ENCODE results near the gene RPL10.
A peak's percentile ranks its signal among the peaks of the same experiment; 100 is the strongest.

The RPL10 gene

GRCh38 chrX:154368630-154369448, 29.3 kb upstream of the RPL10 start:
- Mint-ChIP-seq H3K27ac (peak overlapping the region; percentile 90), H3K9me3 (no peaks in the 10 kb centered on the region), H3K4me1 (ENCODE audit: low read depth) (peaks cover 17% of the 10 kb centered on the region), H3K4me3 (peak overlapping the region; percentile 90), H3K27me3 (ENCODE audit: low read depth) (no peaks in the 10 kb centered on the region), H3K36me3 (ENCODE audit: low read depth) (peaks cover 37% of the 10 kb centered on the region)
- DNase-seq (ENCODE audit: low spot score): peak; percentile 90

DNA sequence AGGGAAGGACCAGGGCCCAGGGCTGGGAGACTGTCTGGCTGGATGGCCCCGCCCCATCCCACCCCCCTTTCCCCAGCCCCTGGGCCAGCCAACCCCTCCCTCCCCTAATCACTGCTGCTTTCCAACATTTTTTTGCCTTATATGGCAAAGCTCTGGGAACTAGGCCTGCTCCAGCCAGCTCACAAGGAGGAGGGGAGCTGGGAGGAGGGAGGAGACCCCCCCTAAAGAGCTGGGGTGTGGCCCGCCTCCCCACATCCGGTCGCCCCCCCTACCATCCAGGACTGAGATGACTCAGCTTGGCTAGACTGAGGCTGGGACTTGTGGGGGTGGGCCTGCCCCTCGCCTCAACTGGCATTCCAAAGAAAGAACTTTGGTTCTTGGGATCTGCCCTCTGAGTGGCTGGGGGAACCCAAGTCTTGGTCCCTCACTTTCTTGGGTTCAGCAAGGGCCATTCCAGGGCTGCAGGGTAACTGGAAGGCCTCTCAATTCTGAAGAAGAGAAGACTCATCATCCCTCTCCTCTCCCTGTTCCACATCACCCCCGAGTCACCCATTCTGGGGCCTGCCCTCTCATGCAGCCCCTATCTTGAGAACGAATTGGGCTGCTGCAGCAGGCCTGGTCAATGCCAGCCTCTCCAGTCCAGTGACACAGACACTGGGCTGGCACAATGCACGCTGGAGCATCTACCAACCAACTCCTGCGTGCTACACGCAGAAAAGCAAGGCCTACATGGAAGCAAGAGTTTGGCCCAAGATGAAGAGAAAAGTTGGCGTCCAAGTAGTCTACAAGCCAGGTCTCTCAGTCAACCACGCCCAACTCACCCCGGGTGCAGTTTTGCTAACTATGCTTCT, 28.5 kb upstream of the RPL10 start:
- peak overlapping the region; percentile 67 for H3K27ac Mint-ChIP-seq
- H3K4me1 Mint-ChIP-seq (ENCODE audit: low read depth): peaks cover 16% of the 10 kb centered on the region
- no peaks in the 10 kb centered on the region for H3K27me3 Mint-ChIP-seq (ENCODE audit: low read depth)
- no peaks in the 10 kb centered on the region for H3K9me3 Mint-ChIP-seq
- DNase-seq (ENCODE audit: low spot score): peak; percentile 70
- peak overlapping the region; percentile 97 for H3K4me3 Mint-ChIP-seq
- peaks cover 36% of the 10 kb centered on the region for H3K36me3 Mint-ChIP-seq (ENCODE audit: low read depth)

- H3K9me3 Mint-ChIP-seq: no peaks in the 10 kb centered on the region
- H3K27ac Mint-ChIP-seq: peak overlapping the region; percentile 75
- no peaks in the 10 kb centered on the region for H3K27me3 Mint-ChIP-seq (ENCODE audit: low read depth)
- peaks cover 14% of the 10 kb centered on the region for H3K4me1 Mint-ChIP-seq (ENCODE audit: low read depth)
- H3K36me3 Mint-ChIP-seq (ENCODE audit: low read depth): peaks cover 30% of the 10 kb centered on the region
- peak overlapping the region; percentile 97 for H3K4me3 Mint-ChIP-seq
- DNase-seq (ENCODE audit: low spot score): no peak
Observed at GRCh38 chrX:154370300-154371016, 27.7 kb upstream of the RPL10 start.

- H3K9me3 Mint-ChIP-seq: no peaks in the 10 kb centered on the region
- H3K27me3 Mint-ChIP-seq (ENCODE audit: low read depth): no peaks in the 10 kb centered on the region
- peak overlapping the region; percentile 75 for H3K27ac Mint-ChIP-seq
- H3K4me3 Mint-ChIP-seq: peak overlapping the region; percentile 76
- H3K4me1 Mint-ChIP-seq (ENCODE audit: low read depth): peaks cover 14% of the 10 kb centered on the region
- H3K36me3 Mint-ChIP-seq (ENCODE audit: low read depth): peaks cover 28% of the 10 kb centered on the region
- DNase-seq (ENCODE audit: low spot score): peak; percentile 89
Observed at GRCh38 chrX:154371017-154371788, 27.0 kb upstream of the RPL10 start.

DNA sequence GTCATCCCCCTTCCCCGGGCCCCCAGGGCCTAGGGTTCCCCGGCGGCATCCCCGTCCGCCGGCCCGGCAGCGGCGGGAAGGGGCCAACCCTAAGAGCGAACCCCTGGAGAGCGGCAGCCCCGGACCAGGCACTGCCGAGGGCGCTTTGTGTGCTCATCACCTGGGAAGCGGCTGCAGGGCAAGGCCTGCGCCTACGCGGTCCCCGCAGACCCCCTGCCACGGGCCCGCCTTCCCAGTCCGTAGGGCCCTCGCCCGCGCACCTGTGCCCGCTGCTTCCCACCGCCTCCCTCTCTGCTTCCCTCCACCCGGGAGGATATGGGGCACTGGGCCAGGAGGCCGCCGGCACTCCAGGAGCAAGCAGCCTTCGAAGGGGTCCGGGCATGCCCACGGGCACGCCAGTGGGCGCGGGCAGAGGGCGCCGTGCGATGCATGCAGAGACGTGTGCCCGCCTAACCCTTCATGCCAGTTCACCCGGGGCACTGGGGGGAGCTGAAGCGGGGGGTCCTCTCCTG, 26.3 kb upstream of the RPL10 start:
- H3K27ac Mint-ChIP-seq: no peak overlapping the region
- H3K36me3 Mint-ChIP-seq (ENCODE audit: low read depth): peaks cover 25% of the 10 kb centered on the region
- no peak for DNase-seq (ENCODE audit: low spot score)
- H3K27me3 Mint-ChIP-seq (ENCODE audit: low read depth): no peaks in the 10 kb centered on the region
- peak overlapping the region; percentile 82 for H3K4me3 Mint-ChIP-seq
- no peaks in the 10 kb centered on the region for H3K9me3 Mint-ChIP-seq
- H3K4me1 Mint-ChIP-seq (ENCODE audit: low read depth): peaks cover 14% of the 10 kb centered on the region

GRCh38 chrX:154372612-154373022, 25.6 kb upstream of the RPL10 start:
- no peaks in the 10 kb centered on the region for H3K27me3 Mint-ChIP-seq (ENCODE audit: low read depth)
- H3K36me3 Mint-ChIP-seq (ENCODE audit: low read depth): peaks cover 21% of the 10 kb centered on the region
- DNase-seq (ENCODE audit: low spot score): no peak
- H3K9me3 Mint-ChIP-seq: no peaks in the 10 kb centered on the region
- peak overlapping the region; percentile 80 for H3K27ac Mint-ChIP-seq
- H3K4me1 Mint-ChIP-seq (ENCODE audit: low read depth): peaks cover 18% of the 10 kb centered on the region
- peak overlapping the region; percentile 82 for H3K4me3 Mint-ChIP-seq

DNA sequence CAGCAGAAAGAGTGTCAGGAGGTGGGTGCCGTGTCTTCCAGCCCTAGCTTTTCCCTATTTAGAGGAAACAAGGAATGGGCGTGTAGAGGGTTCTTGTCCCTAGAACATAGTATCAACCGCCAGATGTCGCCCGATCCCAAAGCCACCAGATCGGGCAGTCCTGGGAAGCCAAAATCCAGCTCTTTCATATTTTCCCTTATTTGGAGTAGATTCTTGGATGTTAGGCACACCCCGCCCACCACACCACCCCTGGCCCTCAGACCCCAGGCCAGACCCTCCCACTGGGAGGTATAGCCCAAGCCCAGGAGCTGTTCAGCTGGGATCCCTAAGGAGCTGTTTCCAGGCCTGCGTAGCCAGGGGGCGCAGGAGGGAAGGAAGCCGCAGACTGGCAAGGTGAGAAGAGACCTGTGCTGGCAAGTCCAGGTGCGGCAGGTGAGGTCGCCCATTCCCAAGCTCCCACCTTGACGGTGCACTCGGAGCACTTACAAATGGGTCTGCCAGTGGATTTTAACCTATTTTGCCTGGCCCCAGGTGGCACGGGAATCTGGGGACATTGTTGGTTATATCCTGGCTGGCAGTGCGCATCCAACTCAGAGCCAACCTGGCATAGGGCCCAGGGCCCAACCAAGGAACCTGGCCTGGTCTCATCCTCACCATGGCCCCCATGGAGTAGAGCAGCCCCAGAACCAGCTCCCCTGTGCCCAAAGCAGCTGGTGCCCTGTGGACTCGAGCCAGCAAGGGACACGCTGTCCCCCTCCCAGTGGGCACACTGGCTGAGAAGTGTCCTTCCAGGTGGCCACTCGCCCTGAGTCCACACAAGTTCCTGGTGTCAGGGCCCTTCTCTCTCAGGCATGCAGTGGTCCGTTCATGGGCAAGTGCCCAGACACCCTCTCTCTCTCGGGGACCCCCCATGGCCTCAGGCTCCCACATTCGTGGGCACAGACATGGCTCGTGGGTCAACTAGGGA, 24.6 kb upstream of the RPL10 start:
- peaks cover 14% of the 10 kb centered on the region for H3K36me3 Mint-ChIP-seq (ENCODE audit: low read depth)
- no peak overlapping the region for H3K27ac Mint-ChIP-seq

GRCh38 chrX:154374313-154375155, 23.6 kb upstream of the RPL10 start, which contains the start of gene FLNA:
TSS of gene FLNA (minus strand) at chrX:154374634. CDS start at chrX:154371245, 3,389 bp downstream.
- Mint-ChIP-seq H3K9me3 (no peaks in the 10 kb centered on the region), H3K4me1 (ENCODE audit: low read depth) (peaks cover 13% of the 10 kb centered on the region), H3K27me3 (ENCODE audit: low read depth) (no peaks in the 10 kb centered on the region), H3K4me3 (peak within 1 kb of the TSS; percentile 77), H3K27ac (peak within 1 kb of the TSS; percentile 3), H3K36me3 (ENCODE audit: low read depth) (peaks cover 9% of the 10 kb centered on the region)
- peak; percentile 40 for DNase-seq (ENCODE audit: low spot score)

More for the DNA sequence above, 24.6 kb upstream of the RPL10 start:
- no peak for DNase-seq (ENCODE audit: low spot score)
- peaks cover 13% of the 10 kb centered on the region for H3K4me1 Mint-ChIP-seq (ENCODE audit: low read depth)
- peak overlapping the region; percentile 77 for H3K4me3 Mint-ChIP-seq
- H3K27me3 Mint-ChIP-seq (ENCODE audit: low read depth): no peaks in the 10 kb centered on the region
- no peaks in the 10 kb centered on the region for H3K9me3 Mint-ChIP-seq

GRCh38 chrX:154375156-154375504, 23.0 kb upstream of the RPL10 start:
- Mint-ChIP-seq H3K4me1 (ENCODE audit: low read depth) (peaks cover 13% of the 10 kb centered on the region), H3K36me3 (ENCODE audit: low read depth) (peaks cover 7% of the 10 kb centered on the region), H3K9me3 (no peaks in the 10 kb centered on the region), H3K27me3 (ENCODE audit: low read depth) (no peaks in the 10 kb centered on the region), H3K4me3 (peak overlapping the region; percentile 45), H3K27ac (peak overlapping the region; percentile 3)
- no peak for DNase-seq (ENCODE audit: low spot score)

DNA sequence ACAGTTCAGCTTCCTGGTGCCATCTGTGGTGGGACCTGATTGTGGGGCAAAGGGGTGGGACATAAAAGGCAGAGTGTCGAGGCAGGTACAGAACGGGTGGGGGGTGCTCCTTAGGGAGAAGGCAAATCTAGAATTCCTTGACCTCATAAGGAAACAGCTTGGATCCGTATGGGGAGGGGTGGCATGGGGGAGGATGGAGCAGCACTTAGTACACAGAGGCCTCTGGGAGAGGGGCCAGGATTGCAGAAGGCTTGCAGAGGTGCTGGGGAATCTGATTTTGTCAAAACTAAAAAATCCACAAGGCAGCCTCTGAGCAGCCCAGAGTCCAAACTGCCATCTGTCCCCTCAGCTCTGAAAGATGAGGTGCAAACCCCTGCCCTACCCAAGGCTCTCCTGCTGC, 21.4 kb upstream of the RPL10 start:
- peaks cover 18% of the 10 kb centered on the region for H3K4me1 Mint-ChIP-seq (ENCODE audit: low read depth)
- H3K4me3 Mint-ChIP-seq: no peak overlapping the region
- H3K27ac Mint-ChIP-seq: peak overlapping the region; percentile 57
- no peaks in the 10 kb centered on the region for H3K27me3 Mint-ChIP-seq (ENCODE audit: low read depth)
- peaks cover 12% of the 10 kb centered on the region for H3K36me3 Mint-ChIP-seq (ENCODE audit: low read depth)
- DNase-seq (ENCODE audit: low spot score): no peak
- no peaks in the 10 kb centered on the region for H3K9me3 Mint-ChIP-seq

GRCh38 chrX:154378059-154378798, 19.9 kb upstream of the RPL10 start:
- Mint-ChIP-seq H3K4me1 (ENCODE audit: low read depth) (peaks cover 13% of the 10 kb centered on the region), H3K27ac (peak overlapping the region; percentile 90), H3K9me3 (no peaks in the 10 kb centered on the region), H3K4me3 (peak overlapping the region; percentile 59), H3K27me3 (ENCODE audit: low read depth) (no peaks in the 10 kb centered on the region), H3K36me3 (ENCODE audit: low read depth) (peaks cover 14% of the 10 kb centered on the region)
- DNase-seq (ENCODE audit: low spot score): no peak
